ENCODE measurements around the gene WDFY2.

DNA sequence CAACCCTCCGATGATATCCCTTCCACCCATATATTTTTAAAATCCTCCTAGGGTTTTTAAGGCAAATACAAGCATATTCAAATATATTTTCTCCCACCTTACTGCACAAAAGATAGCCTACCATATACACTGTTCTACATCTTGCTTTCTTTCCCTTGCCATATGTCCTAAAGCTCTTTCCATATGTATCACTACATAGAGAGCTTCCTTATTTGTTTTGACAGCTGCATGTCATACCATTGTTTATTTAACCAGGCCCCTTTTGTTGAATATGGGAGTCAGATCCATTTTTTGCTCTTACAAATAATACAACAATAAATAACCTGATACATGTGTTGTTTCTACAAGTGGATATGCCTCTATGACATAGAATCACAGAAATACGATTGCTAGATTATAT is 32.8 kb upstream of the WDFY2 start:
- TF ChIP-seq POLR2A (IDR thresholded peaks at IDR 0.05) (no peak), POLR2AphosphoS5 (IDR thresholded peaks at IDR 0.05) (no peak)
